HepG2 (cell line): ENCODE results near the gene EPS8. TPM values are rescaled to one million over a fixed set of nuclear protein-coding genes. Genes with fewer than 3 reads are reported as not detected.

Experiments used
- ATAC-seq: fragments of 200-7000 bp; cut with Tn5 transposase; 3 replicates; pipeline ENCODE4 v1.9.1; 2020; ENCODE audit warnings: mild to moderate bottlenecking, moderate library complexity
- BruUV-seq: library from RNA; stranded (reverse); fragments of 400-500 nt; replicated peaks from 2 replicates; lab custom pipeline; 2021; lab: Mats Ljungman, UMichigan
- CTCF ChIA-PET: fragments of 300-600 bp; formaldehyde crosslinking; extraction: SDS; loops from one replicate; lab custom pipeline; 2021; ENCODE audit warnings: low total read pairs, inconsistent platforms, low intra/inter-chr PET ratio; lab: Yijun Ruan, JAX
- POLR2A ChIA-PET: fragments of 350-600 bp; sonication (Branson Sonifier 250); formaldehyde crosslinking; loops from one replicate; lab custom pipeline; 2020; ENCODE audit warnings: antibody characterized with exemption, inconsistent platforms; lab: Yijun Ruan, JAX
- DNase-seq: peaks from one replicate; pipeline ENCODE4 v3.0.0-alpha.2; 2015; ENCODE audit warnings: low spot score
- FAIRE-seq: peaks from 3 replicates; lab custom pipeline; 2011; peaks lifted over from hg19 to GRCh38; lab: Jason Lieb, UNC
- H2AFZ ChIP-seq: one replicate; pipeline ENCODE4 v1.6.1; 2011; ENCODE audit warnings: low read length, inconsistent platforms
- H3K27ac ChIP-seq: fragments of 300-600 bp; 3 replicates; pipeline ENCODE4 v1.8.0; 2011; ENCODE audit warnings: mixed run types, mild to moderate bottlenecking, mixed read lengths, low read length, inconsistent platforms; ENCODE audit not compliant: insufficient read depth; ENCODE audit errors: extremely low read length
- H3K27me3 ChIP-seq, 2 experiments: fragments of 200-600 bp in 1 of 2; 2 replicates in 1 of 2; 3 replicates in 1 of 2; pipeline versions ENCODE4 v1.6.0 to v1.8.0; 2011; ENCODE audit warnings: low read length in 2 of 2, mild to moderate bottlenecking in 2 of 2, moderate library complexity in 2 of 2, inconsistent platforms in 1 of 2; ENCODE audit not compliant: insufficient read depth in 2 of 2, control insufficient read depth in 1 of 2
- H3K36me3 ChIP-seq, 2 experiments: fragments of 200-600 bp in 1 of 2; replicated peaks in 1 of 2; 2 replicates in 1 of 2; 3 replicates in 1 of 2; pipeline versions ENCODE4 v1.5.1 to v1.8.0; 2011; ENCODE audit warnings: low read length in 2 of 2, inconsistent platforms in 1 of 2; ENCODE audit not compliant: insufficient read depth in 2 of 2, control insufficient read depth in 1 of 2
- H3K4me1 ChIP-seq: 2 replicates; pipeline ENCODE4 v1.5.1; 2012; ENCODE audit warnings: low read length, inconsistent platforms; ENCODE audit not compliant: insufficient read depth
- H3K4me2 ChIP-seq: 2 replicates; pipeline ENCODE4 v1.6.0; 2011; ENCODE audit warnings: low read depth, low read length, inconsistent platforms
- H3K4me3 ChIP-seq, 3 experiments: fragments of 200-600 bp in 1 of 3; sonication (generic), shearing (Covaris generic) in 1 of 3; replicated peaks in 1 of 3; 2 replicates each; pipeline ENCODE4 v1.5.1; 2011 to 2016; ENCODE audit warnings: low read length in 3 of 3, inconsistent platforms in 2 of 3, low read depth in 2 of 3, mild to moderate bottlenecking in 2 of 3, control low read depth in 1 of 3, mixed read lengths in 1 of 3; ENCODE audit not compliant: insufficient read depth in 1 of 3
- H3K79me2 ChIP-seq: one replicate; pipeline ENCODE4 v1.6.1; 2011; ENCODE audit warnings: low read length, inconsistent platforms; ENCODE audit not compliant: insufficient read depth
- H3K9ac ChIP-seq: 2 replicates; pipeline ENCODE4 v1.6.0; 2011; ENCODE audit warnings: mild to moderate bottlenecking, low read depth, low read length, inconsistent platforms; ENCODE audit not compliant: insufficient read depth
- H3K9me3 ChIP-seq: 2 replicates; pipeline ENCODE4 v1.5.1; 2012; ENCODE audit warnings: mild to moderate bottlenecking, low read length
- H4K20me1 ChIP-seq: 2 replicates; pipeline ENCODE4 v1.6.0; 2011; ENCODE audit warnings: inconsistent platforms, mild to moderate bottlenecking, low read length, moderate library complexity; ENCODE audit not compliant: insufficient read depth
- E2F2 ChIP-seq: sonication (generic); formaldehyde crosslinking; IDR thresholded peaks from 2 replicates; pipeline ENCODE4 v1.4.0; 2020; ENCODE audit warnings: missing genetic modification reagents, borderline replicate concordance
- MTA1 ChIP-seq: sonication (generic); formaldehyde crosslinking; IDR thresholded peaks from 2 replicates; pipeline ENCODE4 v1.4.0; 2020; ENCODE audit warnings: missing genetic modification reagents, mild to moderate bottlenecking, borderline replicate concordance
- RNF219 ChIP-seq: sonication (generic); formaldehyde crosslinking; IDR thresholded peaks from 2 replicates; pipeline ENCODE4 v1.5.0; 2020; ENCODE audit warnings: mild to moderate bottlenecking, missing genetic modification reagents
- WGBS: methylation state at CpG from one replicate; pipeline ENCODE4 v1.1.6; 2017; ENCODE audit warnings: low lambda C conversion rate; 5-methylcytosine and 5-hydroxymethylcytosine counted together
- in situ Hi-C: cut with HindIII; loops from 2 replicates; pipeline ENCODE4 v1.10.0; 2017; ENCODE audit warnings: low pct_unique_long_range_greater_than_20kb; ENCODE audit not compliant: extremely low pct_ligation_motif_present
- intact Hi-C: fragments of 100-400 bp; cut with micrococcal nuclease; formaldehyde crosslinking; loops from one replicate; pipeline ENCODE4 v1.10.0; 2022; ENCODE audit not compliant: unreplicated experiment
- polyA plus RNA-seq, 8 experiments: library from polyadenylated mRNA; depleted of rRNA in 3 of 8; stranded (reverse) in 7 of 8; unstranded in 1 of 8; fragments of >200 nt; fragmentation: Illumina TruSeq in 4 of 8; extraction: Trizol in 4 of 8; gene quantifications; 2 replicates each; pipeline versions ENCODE4 v1.2.1 to v1.2.3, GENCODE V29; 2011 to 2016; ENCODE audit warnings: low read depth in 4 of 8, missing spikeins in 1 of 8, mixed read lengths in 1 of 8; ENCODE audit not compliant: insufficient read depth in 1 of 8
- total RNA-seq, 5 experiments: library from RNA; depleted of rRNA; stranded (reverse); fragments of >200 nt; fragmentation: Illumina TruSeq; extraction: Trizol; gene quantifications; 2 replicates each; pipeline ENCODE4 v1.2.3, GENCODE V29; 2016; ENCODE audit warnings: low read depth in 1 of 5

EPS8 gene
- total and polyA plus RNA-seq, 2 of the 13 experiments (the other 11 are each of a cell fraction or from before 2014, with no cell fraction given) = 37.1 to 43.4 TPM

GRCh38 chr12:15777355-15778012 lies 11.7 kb downstream of the EPS8 start (continued):
- TF ChIP-seq E2F2 (CRISPR knock-in tag) (no peak), RNF219 (CRISPR knock-in tag) (no peak)
- TF ChIP-seq, all 625 proteins: peak for 0

GRCh38 chr12:15776532-15776931 lies 12.7 kb downstream of the EPS8 start:
- no peak for TF ChIP-seq MTA1 (CRISPR knock-in tag)
- WGBS = 99% methylated on average over 5 of the region's 5 CpGs
- Histone ChIP-seq H3K4me2 (no peak overlapping the region), H3K9me3 (no peaks in the 10 kb centered on the region), H3K27me3 (no peaks in the 10 kb centered on the region), H3K36me3 (no peaks in the 10 kb centered on the region), H2AFZ (no peak overlapping the region), H3K79me2 (peaks cover 78% of the 10 kb centered on the region), H3K27ac (no peak overlapping the region), H4K20me1 (0 out of 2 replicates have a peak, but pooled peaks cover 3% of the 10 kb centered on the region), H3K4me3 (no peak overlapping the region), H3K9ac (no peak overlapping the region), H3K4me1 (peaks cover 50% of the 10 kb centered on the region)
- in situ Hi-C loops = no loop called here
- DNase-seq (no peak), ATAC-seq (no peak), FAIRE-seq (no peak)
- BruUV-seq = no TSS peak
- ChIA-PET CTCF (no interaction called here), POLR2A (interaction anchor here (1.1 kb wide), 1 partner anchor 13 kb away, joined by 4 read pairs; the partner anchor contains the start of gene EPS8)
- intact Hi-C loops = no loop called here
